ENCODE data around the gene CCL24.

DNA sequence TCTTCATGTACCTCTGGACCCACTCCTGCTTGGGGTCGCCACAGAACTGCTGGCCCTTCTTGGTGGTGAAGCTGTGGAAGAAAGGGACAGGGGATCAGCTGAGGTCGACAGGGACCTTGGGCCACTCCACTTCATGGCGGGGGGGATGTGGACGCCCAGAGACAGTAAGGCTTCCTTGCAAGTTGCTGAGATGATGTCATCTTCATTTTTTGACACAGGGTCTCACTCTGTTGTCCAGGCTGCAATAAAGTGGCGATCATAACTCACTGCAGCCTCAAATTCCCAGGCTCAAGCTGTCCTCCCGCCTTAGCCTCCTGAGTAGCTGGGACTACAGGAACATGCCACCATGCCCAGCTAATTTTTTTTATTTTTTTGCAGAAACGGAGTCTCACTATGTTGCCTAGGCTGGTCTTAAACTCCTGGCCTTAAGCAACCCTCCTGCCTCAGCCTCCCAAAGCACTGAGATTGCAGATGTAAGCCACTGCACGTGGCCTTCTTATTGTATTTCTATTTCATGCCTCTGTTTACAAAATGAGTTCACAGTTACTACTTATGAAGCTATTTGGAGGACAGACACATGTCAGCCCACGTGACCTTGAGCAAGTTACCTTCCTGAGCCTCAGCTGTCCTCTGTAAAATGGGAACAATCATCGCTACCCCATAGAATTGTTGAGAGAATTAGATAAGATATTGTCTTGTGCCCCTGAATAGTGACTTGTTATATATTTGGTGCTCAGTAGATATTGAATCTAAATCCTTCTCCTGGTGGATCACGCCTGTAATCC, 1.5 kb downstream of the CCL24 start:
- no peak for TF ChIP-seq EZH2 (IDR thresholded peaks at IDR 0.05; ENCODE audit: insufficient read depth, low read length)
- TF ChIP-seq, protein P1, sequence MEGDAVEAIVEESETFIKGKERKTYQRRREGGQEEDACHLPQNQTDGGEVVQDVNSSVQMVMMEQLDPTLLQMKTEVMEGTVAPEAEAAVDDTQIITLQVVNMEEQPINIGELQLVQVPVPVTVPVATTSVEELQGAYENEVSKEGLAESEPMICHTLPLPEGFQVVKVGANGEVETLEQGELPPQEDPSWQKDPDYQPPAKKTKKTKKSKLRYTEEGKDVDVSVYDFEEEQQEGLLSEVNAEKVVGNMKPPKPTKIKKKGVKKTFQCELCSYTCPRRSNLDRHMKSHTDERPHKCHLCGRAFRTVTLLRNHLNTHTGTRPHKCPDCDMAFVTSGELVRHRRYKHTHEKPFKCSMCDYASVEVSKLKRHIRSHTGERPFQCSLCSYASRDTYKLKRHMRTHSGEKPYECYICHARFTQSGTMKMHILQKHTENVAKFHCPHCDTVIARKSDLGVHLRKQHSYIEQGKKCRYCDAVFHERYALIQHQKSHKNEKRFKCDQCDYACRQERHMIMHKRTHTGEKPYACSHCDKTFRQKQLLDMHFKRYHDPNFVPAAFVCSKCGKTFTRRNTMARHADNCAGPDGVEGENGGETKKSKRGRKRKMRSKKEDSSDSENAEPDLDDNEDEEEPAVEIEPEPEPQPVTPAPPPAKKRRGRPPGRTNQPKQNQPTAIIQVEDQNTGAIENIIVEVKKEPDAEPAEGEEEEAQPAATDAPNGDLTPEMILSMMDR (IDR thresholded peaks at IDR 0.05; ENCODE audit: insufficient read depth, low read depth, low read length), result no peak

All from astrocyte (in vitro differentiated cells and primary cell).